Trophoblast cell (in vitro differentiated cells and primary cell): ENCODE results near the gene TYK2.
A peak's percentile ranks its signal among the peaks of the same experiment; 100 is the strongest.

Experiments used
- DNase-seq, 2 donors: peaks; one replicate each; pipeline ENCODE4 v3.0.0-alpha.2; 2016
- H2AFZ ChIP-seq: 2 replicates; pipeline ENCODE4 v1.6.1; 2013; ENCODE audit warnings: low read length, moderate library complexity, mild to moderate bottlenecking; ENCODE audit not compliant: insufficient read depth, poor library complexity
- H2AK5ac ChIP-seq: 2 replicates; pipeline ENCODE4 v1.6.1; 2013; ENCODE audit warnings: mild to moderate bottlenecking, low read length
- H2BK120ac ChIP-seq: 2 replicates; pipeline ENCODE4 v1.6.1; 2013; ENCODE audit warnings: low read length, mild to moderate bottlenecking, moderate library complexity; ENCODE audit not compliant: insufficient read depth, poor library complexity
- H2BK12ac ChIP-seq: 2 replicates; pipeline ENCODE4 v1.6.1; 2013; ENCODE audit warnings: mild to moderate bottlenecking, low read length, moderate library complexity
- H2BK5ac ChIP-seq: 2 replicates; pipeline ENCODE4 v1.6.1; 2013; ENCODE audit warnings: low read length, low read depth, moderate library complexity, mild to moderate bottlenecking; ENCODE audit not compliant: poor library complexity
- H3K14ac ChIP-seq: 2 replicates; pipeline ENCODE4 v1.6.1; 2013; ENCODE audit warnings: mild to moderate bottlenecking, low read length
- H3K18ac ChIP-seq: 2 replicates; pipeline ENCODE4 v1.6.1; 2013; ENCODE audit warnings: mild to moderate bottlenecking, low read length
- H3K23ac ChIP-seq: 2 replicates; pipeline ENCODE4 v1.6.1; 2013; ENCODE audit warnings: low read length
- H3K27ac ChIP-seq: 2 replicates; pipeline ENCODE4 v1.5.1; 2013; ENCODE audit warnings: low read depth, mild to moderate bottlenecking, inconsistent platforms, low read length, moderate library complexity
- H3K27me3 ChIP-seq: 2 replicates; pipeline ENCODE4 v1.6.1; 2013; ENCODE audit warnings: inconsistent platforms, mild to moderate bottlenecking, low read length, moderate library complexity; ENCODE audit not compliant: insufficient read depth
- H3K36me3 ChIP-seq, 2 experiments: 1 replicate in 1 of 2; 2 replicates in 1 of 2; pipeline ENCODE4 v1.6.1; 2013; ENCODE audit warnings: low read length in 2 of 2, mild to moderate bottlenecking in 2 of 2, moderate library complexity in 1 of 2; ENCODE audit not compliant: insufficient read depth in 2 of 2, control insufficient read depth in 1 of 2
- H3K4ac ChIP-seq: 2 replicates; pipeline ENCODE4 v1.6.1; 2013; ENCODE audit warnings: low read depth, mild to moderate bottlenecking, low read length, moderate library complexity
- H3K4me1 ChIP-seq, 2 experiments: 1 replicate in 1 of 2; 2 replicates in 1 of 2; pipeline ENCODE4 v1.6.1; 2013; ENCODE audit warnings: low read length in 2 of 2, mild to moderate bottlenecking in 2 of 2, moderate library complexity in 1 of 2; ENCODE audit not compliant: insufficient read depth in 2 of 2, control insufficient read depth in 1 of 2
- H3K4me2 ChIP-seq: 2 replicates; pipeline ENCODE4 v1.6.1; 2013; ENCODE audit warnings: inconsistent platforms, mild to moderate bottlenecking, low read length, moderate library complexity
- H3K4me3 ChIP-seq: 2 replicates; pipeline ENCODE4 v1.5.1; 2013; ENCODE audit warnings: mild to moderate bottlenecking, low read depth, low read length, inconsistent platforms
- H3K79me1 ChIP-seq: one replicate; pipeline ENCODE4 v1.6.1; 2013; ENCODE audit warnings: low read length
- H3K79me2 ChIP-seq: 2 replicates; pipeline ENCODE4 v1.6.1; 2013; ENCODE audit warnings: low read length, mild to moderate bottlenecking; ENCODE audit not compliant: control insufficient read depth, insufficient read depth, poor library complexity
- H3K9ac ChIP-seq: 2 replicates; pipeline ENCODE4 v1.6.1; 2013; ENCODE audit warnings: mild to moderate bottlenecking, low read length
- H3K9me3 ChIP-seq: 2 replicates; pipeline ENCODE4 v1.6.1; 2013; ENCODE audit warnings: low read depth, mild to moderate bottlenecking, control low read depth, inconsistent platforms, low read length; ENCODE audit not compliant: insufficient read depth
- H4K12ac ChIP-seq: 2 replicates; pipeline ENCODE4 v1.6.1; 2013; ENCODE audit warnings: low read depth, mild to moderate bottlenecking, low read length, moderate library complexity
- H4K8ac ChIP-seq: 2 replicates; pipeline ENCODE4 v1.6.1; 2013; ENCODE audit warnings: low read depth, mild to moderate bottlenecking, low read length, moderate library complexity
- H4K91ac ChIP-seq: one replicate; pipeline ENCODE4 v1.6.1; 2013; ENCODE audit warnings: low read depth, mild to moderate bottlenecking, low read length, moderate library complexity
- WGBS: extraction: QIAGEN DNeasy Blood & Tissue Kit; methylation state at CpG from one replicate; pipeline ENCODE4 v1.1.7; 2013; ENCODE audit warnings: missing lambda C conversion rate; ENCODE audit not compliant: insufficient read length, insufficient coverage; ENCODE audit errors: extremely low coverage; 5-methylcytosine and 5-hydroxymethylcytosine counted together

The TYK2 gene

DNA sequence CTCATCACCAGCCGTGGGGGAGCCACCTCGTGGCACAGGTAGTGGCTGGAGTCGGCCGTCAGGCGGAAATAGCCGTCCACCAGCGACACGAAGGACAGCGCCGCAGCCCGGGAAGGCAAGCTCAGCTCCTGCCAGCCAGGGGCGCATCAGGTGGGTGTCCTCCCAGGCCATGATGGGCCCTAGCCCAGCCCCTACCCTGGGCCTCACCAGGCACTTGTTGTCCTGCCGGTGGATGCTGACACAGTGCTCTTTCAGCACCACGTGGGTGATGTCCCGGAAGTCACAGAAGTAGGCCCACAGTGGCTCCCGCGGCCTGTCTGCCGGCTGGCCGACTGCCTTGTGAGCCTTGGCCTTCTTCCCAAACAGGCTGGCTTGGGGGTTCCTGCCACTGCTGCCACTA, 15.7 kb downstream of the TYK2 start:
- no peaks in the 10 kb centered on the region for H3K79me1 ChIP-seq
- no peak overlapping the region for H4K8ac ChIP-seq
- no peak overlapping the region for H3K23ac ChIP-seq
- H2AFZ ChIP-seq = no peak overlapping the region
- no peak overlapping the region for H3K14ac ChIP-seq
- H3K36me3 ChIP-seq = peaks cover 63 to 70% of the 10 kb centered on the region in 2 experiments
- H4K12ac ChIP-seq = no peak overlapping the region
- no peaks in the 10 kb centered on the region for H3K27me3 ChIP-seq
- no peak overlapping the region for H3K4me3 ChIP-seq
- no peak overlapping the region for H2BK120ac ChIP-seq
- H3K27ac ChIP-seq = no peak overlapping the region
- no peaks in the 10 kb centered on the region for H3K4me1 ChIP-seq
- H4K91ac ChIP-seq = no peak overlapping the region
- H2BK5ac ChIP-seq = no peak overlapping the region
- no peak overlapping the region for H3K9ac ChIP-seq
- H3K18ac ChIP-seq = no peak overlapping the region
- no peak overlapping the region for H3K4ac ChIP-seq
- H3K4me2 ChIP-seq = no peak overlapping the region
- no peaks in the 10 kb centered on the region for H3K79me2 ChIP-seq
- no CpG with 5 or more reads among the region's 19 CpGs for WGBS
- no peak overlapping the region for H2BK12ac ChIP-seq
- no peak for DNase-seq
- no peak overlapping the region for H2AK5ac ChIP-seq
- H3K9me3 ChIP-seq = peaks cover 4% of the 10 kb centered on the region

GRCh38 chr19:10363789-10364281, 16.5 kb downstream of the TYK2 start:
- H3K4me1 ChIP-seq = no peaks in the 10 kb centered on the region
- H3K79me1 ChIP-seq = no peaks in the 10 kb centered on the region
- H2AK5ac ChIP-seq = no peak overlapping the region
- no peak overlapping the region for H2BK120ac ChIP-seq
- H3K4ac ChIP-seq = no peak overlapping the region
- H3K27me3 ChIP-seq = no peaks in the 10 kb centered on the region
- H2AFZ ChIP-seq = no peak overlapping the region
- no peak overlapping the region for H2BK5ac ChIP-seq
- no peaks in the 10 kb centered on the region for H3K79me2 ChIP-seq
- H3K27ac ChIP-seq = no peak overlapping the region
- peaks cover 4% of the 10 kb centered on the region for H3K9me3 ChIP-seq
- no peak overlapping the region for H4K8ac ChIP-seq
- no peak overlapping the region for H4K12ac ChIP-seq
- peak; percentile 29 to 73 for DNase-seq
- no peak overlapping the region for H3K4me2 ChIP-seq
- no peak overlapping the region for H3K23ac ChIP-seq
- H3K14ac ChIP-seq = no peak overlapping the region
- no peak overlapping the region for H4K91ac ChIP-seq
- no peak overlapping the region for H3K9ac ChIP-seq
- no peak overlapping the region for H2BK12ac ChIP-seq
- no peak overlapping the region for H3K4me3 ChIP-seq
- no peak overlapping the region for H3K18ac ChIP-seq
- H3K36me3 ChIP-seq = peaks cover 65 to 70% of the 10 kb centered on the region in 2 experiments
- WGBS = no CpG with 5 or more reads among the region's 12 CpGs

GRCh38 chr19:10362259-10362658, 18.1 kb downstream of the TYK2 start:
- H2BK12ac ChIP-seq = no peak overlapping the region
- H3K27ac ChIP-seq = no peak overlapping the region
- no peaks in the 10 kb centered on the region for H3K79me1 ChIP-seq
- peaks cover 64 to 72% of the 10 kb centered on the region in 2 experiments for H3K36me3 ChIP-seq
- peak overlapping the region; percentile 34 for H3K4me3 ChIP-seq
- H3K4me2 ChIP-seq = no peak overlapping the region
- no CpG with 5 or more reads among the region's 18 CpGs for WGBS
- no peak overlapping the region for H2BK5ac ChIP-seq
- no peak overlapping the region for H4K8ac ChIP-seq
- H3K9me3 ChIP-seq = peaks cover 3% of the 10 kb centered on the region
- H2AFZ ChIP-seq = no peak overlapping the region
- H4K91ac ChIP-seq = no peak overlapping the region
- no peak overlapping the region for H2BK120ac ChIP-seq
- no peaks in the 10 kb centered on the region for H3K27me3 ChIP-seq
- H3K4ac ChIP-seq = no peak overlapping the region
- no peak overlapping the region for H3K18ac ChIP-seq
- no peak overlapping the region for H3K9ac ChIP-seq
- no peak overlapping the region for H2AK5ac ChIP-seq
- no peak for DNase-seq
- no peaks in the 10 kb centered on the region for H3K79me2 ChIP-seq
- no peaks in the 10 kb centered on the region for H3K4me1 ChIP-seq
- H4K12ac ChIP-seq = no peak overlapping the region
- no peak overlapping the region for H3K14ac ChIP-seq
- H3K23ac ChIP-seq = no peak overlapping the region

DNA sequence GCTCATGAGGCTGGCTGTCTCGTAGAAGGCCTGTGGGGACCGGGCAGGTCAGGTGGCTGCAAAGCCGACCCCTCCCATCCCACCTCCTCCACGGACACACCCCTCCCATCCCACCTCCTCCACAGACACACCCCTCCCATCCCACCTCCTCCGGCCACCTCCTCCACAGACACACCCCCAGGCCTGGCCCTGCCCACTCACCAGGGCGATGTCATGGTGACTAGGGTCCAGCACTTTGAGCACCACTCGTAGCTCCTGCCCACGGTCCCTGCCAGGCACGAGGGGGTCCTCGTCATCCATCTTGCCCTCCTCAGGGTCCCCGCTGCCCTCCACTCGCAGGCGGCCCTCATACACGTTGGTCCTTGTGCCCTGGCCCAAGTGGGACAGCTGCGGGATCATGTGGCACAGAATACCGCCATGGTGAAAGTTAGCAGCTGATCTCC, 18.8 kb downstream of the TYK2 start:
- Histone ChIP-seq H3K9ac (no peak overlapping the region), H3K4me1 (no peaks in the 10 kb centered on the region), H3K79me2 (no peaks in the 10 kb centered on the region), H2AK5ac (no peak overlapping the region), H3K79me1 (no peaks in the 10 kb centered on the region), H2AFZ (no peak overlapping the region), H3K14ac (no peak overlapping the region), H4K12ac (no peak overlapping the region), H3K27me3 (no peaks in the 10 kb centered on the region), H2BK12ac (no peak overlapping the region), H2BK120ac (no peak overlapping the region), H3K4me2 (no peak overlapping the region), H3K9me3 (peaks cover 3% of the 10 kb centered on the region), H3K4me3 (no peak overlapping the region), H2BK5ac (no peak overlapping the region), H4K8ac (no peak overlapping the region), H3K36me3 (peaks cover 70 to 71% of the 10 kb centered on the region in 2 experiments), H4K91ac (no peak overlapping the region), H3K18ac (no peak overlapping the region), H3K4ac (no peak overlapping the region), H3K23ac (no peak overlapping the region), H3K27ac (no peak overlapping the region)
- no CpG with 5 or more reads among the region's 16 CpGs for WGBS
- no peak for DNase-seq
